Colon (tissue), 2 donors: ENCODE measurements around the gene OCRL.

ENCODE experiments used
- FAIRE-seq: peaks from 2 replicates; lab custom pipeline; 2012; peaks lifted over from hg19 to GRCh38; lab: Jason Lieb, UNC
- donor health status: control.
- donor health status: control.

The OCRL gene

GRCh38 chrX:129636175-129636681, 96.2 kb downstream of the OCRL start:
- FAIRE-seq = no peak

GRCh38 chrX:129637217-129638109, 97.4 kb downstream of the OCRL start:
- no peak for FAIRE-seq

GRCh38 chrX:129638917-129639316, 98.9 kb downstream of the OCRL start:
- FAIRE-seq = no peak

- no peak for FAIRE-seq
Observed at GRCh38 chrX:129640737-129641136, 100.7 kb downstream of the OCRL start.

GRCh38 chrX:129641469-129641868, 101.4 kb downstream of the OCRL start:
- FAIRE-seq = no peak

- no peak for FAIRE-seq
Observed at GRCh38 chrX:129641941-129642340, 101.9 kb downstream of the OCRL start.
